Neural progenitor cell (in vitro differentiated cells): ENCODE data around the gene HOXD13.

Experiments used
- EZH2 ChIP-seq: fragments of 200-600 bp; sonication (generic); IDR thresholded peaks from 2 replicates; pipeline ENCODE4 v1.6.1; 2017; ENCODE audit warnings: antibody characterized with exemption, mild to moderate bottlenecking, moderate library complexity
- TF ChIP-seq, protein P1 (sequence below): fragments of 200-600 bp; sonication (generic); IDR thresholded peaks from 2 replicates; pipeline ENCODE4 v1.5.1; 2017; ENCODE audit warnings: antibody characterized with exemption, mild to moderate bottlenecking

DNA sequence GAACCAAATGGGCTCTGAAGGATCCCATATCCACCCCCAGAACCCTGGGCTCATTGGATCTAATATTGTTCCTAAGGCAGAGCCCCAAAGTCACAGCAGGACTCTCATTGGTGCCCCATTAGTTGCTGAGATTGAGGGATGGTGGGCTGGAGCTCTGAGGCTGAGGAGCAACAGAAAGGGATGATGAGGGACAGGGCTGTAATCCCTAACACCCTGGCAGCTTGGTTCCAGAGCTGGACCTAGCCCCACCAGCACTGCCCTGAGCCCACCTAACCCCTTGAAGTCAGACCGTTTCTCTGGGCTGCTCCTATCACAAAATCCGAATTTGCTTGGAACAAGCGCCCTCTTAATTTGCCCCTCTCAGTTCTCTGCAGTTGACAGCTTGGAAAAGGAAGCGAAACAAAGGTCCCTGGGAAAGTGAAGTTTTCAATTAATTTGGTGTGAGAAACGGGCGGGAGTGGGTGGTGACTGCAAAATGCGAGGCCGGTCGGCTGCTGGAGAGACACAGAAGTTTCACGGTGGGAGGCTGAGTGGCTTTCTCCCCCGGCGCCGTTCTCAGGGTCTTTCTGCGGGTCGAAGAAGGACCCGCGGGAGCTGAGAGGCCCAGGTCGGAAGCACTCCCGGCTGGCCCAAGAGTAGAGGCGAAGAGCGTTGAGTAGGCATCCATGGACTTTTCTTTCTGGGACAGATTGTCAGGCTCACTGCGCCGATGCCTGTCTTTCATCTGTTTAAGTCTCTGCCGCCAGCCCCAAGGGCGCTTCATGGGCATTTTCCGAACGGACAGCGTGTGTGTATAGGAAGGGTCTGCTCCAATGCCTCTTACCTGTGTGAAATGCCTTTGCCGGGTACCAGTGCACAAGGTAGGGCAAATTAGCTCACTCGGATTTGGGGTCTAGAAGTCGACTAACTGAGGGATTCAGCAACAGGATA is 927 bp upstream of the HOXD13 start:
- TF ChIP-seq, protein P1, sequence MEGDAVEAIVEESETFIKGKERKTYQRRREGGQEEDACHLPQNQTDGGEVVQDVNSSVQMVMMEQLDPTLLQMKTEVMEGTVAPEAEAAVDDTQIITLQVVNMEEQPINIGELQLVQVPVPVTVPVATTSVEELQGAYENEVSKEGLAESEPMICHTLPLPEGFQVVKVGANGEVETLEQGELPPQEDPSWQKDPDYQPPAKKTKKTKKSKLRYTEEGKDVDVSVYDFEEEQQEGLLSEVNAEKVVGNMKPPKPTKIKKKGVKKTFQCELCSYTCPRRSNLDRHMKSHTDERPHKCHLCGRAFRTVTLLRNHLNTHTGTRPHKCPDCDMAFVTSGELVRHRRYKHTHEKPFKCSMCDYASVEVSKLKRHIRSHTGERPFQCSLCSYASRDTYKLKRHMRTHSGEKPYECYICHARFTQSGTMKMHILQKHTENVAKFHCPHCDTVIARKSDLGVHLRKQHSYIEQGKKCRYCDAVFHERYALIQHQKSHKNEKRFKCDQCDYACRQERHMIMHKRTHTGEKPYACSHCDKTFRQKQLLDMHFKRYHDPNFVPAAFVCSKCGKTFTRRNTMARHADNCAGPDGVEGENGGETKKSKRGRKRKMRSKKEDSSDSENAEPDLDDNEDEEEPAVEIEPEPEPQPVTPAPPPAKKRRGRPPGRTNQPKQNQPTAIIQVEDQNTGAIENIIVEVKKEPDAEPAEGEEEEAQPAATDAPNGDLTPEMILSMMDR: no peak
- TF ChIP-seq EZH2: peak; percentile 96
